BJ (cell line): ENCODE measurements around the gene RPUSD3. TPM values are rescaled to one million over a fixed set of nuclear protein-coding genes. Genes with fewer than 3 reads are reported as not detected.

Experiments used
- CTCF ChIA-PET: fragments of 350-600 bp; formaldehyde crosslinking; extraction: SDS; loops from one replicate; lab custom pipeline; 2021; ENCODE audit warnings: antibody characterized with exemption, inconsistent platforms; lab: Yijun Ruan, JAX
- POLR2A ChIA-PET: fragments of 300-600 bp; sonication (Branson Sonifier 250); formaldehyde crosslinking; extraction: SDS; loops from one replicate; lab custom pipeline; 2021; ENCODE audit warnings: antibody characterized with exemption; lab: Charles Lee
- DNase-seq: peaks from one replicate; pipeline ENCODE4 v3.0.0-alpha.2; 2011; ENCODE audit warnings: low read depth
- H3K27me3 ChIP-seq: 2 replicates; pipeline ENCODE4 v1.6.0; 2011; ENCODE audit warnings: low read length; ENCODE audit not compliant: control insufficient read depth, insufficient read depth
- H3K36me3 ChIP-seq: 2 replicates; pipeline ENCODE4 v1.5.1; 2011; ENCODE audit warnings: low read length; ENCODE audit not compliant: control insufficient read depth, insufficient read depth
- H3K4me3 ChIP-seq: 2 replicates; pipeline ENCODE4 v1.5.1; 2011; ENCODE audit warnings: low read depth, mild to moderate bottlenecking, control low read depth, low read length
- CTCF ChIP-seq: IDR thresholded peaks from 2 replicates; pipeline ENCODE4 v1.5.1; 2011; ENCODE audit warnings: low read depth, mild to moderate bottlenecking, control low read depth, inconsistent platforms, low read length, moderate library complexity; ENCODE audit not compliant: insufficient read depth
- polyA plus RNA-seq: library from polyadenylated mRNA; depleted of rRNA; stranded (reverse); fragments of >200 nt; gene quantifications from 2 replicates; pipeline ENCODE4 v1.2.3, GENCODE V29; 2011

RPUSD3 gene
- polyA plus RNA-seq, 1 experiment = 44.9 TPM

GRCh38 chr3:9820543-9820942 lies 23.3 kb downstream of the RPUSD3 start:
- DNase-seq = no peak
- no peaks in the 10 kb centered on the region for H3K27me3 ChIP-seq
- ChIA-PET POLR2A (no interaction called here), CTCF (no interaction called here)
- H3K36me3 ChIP-seq = peaks cover 3% of the 10 kb centered on the region
- TF ChIP-seq CTCF = no peak
- no peak overlapping the region for H3K4me3 ChIP-seq

- CTCF ChIA-PET = interaction anchor here (1.5 kb wide), 1 partner anchor 114 kb away, joined by 4 read pairs; the partner anchor contains the start of gene CRELD1
- no peak for DNase-seq
- H3K4me3 ChIP-seq = no peak overlapping the region
- POLR2A ChIA-PET = no interaction called here
- peaks cover 3% of the 10 kb centered on the region for H3K36me3 ChIP-seq
- no peaks in the 10 kb centered on the region for H3K27me3 ChIP-seq
- no peak for TF ChIP-seq CTCF
Measured at GRCh38 chr3:9818666-9819335, 25.0 kb downstream of the RPUSD3 start.

GRCh38 chr3:9817436-9817835 lies 26.4 kb downstream of the RPUSD3 start:
- TF ChIP-seq CTCF = no peak
- no peak for DNase-seq
- Histone ChIP-seq H3K36me3 (peaks cover 7% of the 10 kb centered on the region), H3K27me3 (no peaks in the 10 kb centered on the region), H3K4me3 (no peak overlapping the region)
- POLR2A ChIA-PET = no interaction called here
- CTCF ChIA-PET = no interaction called here

GRCh38 chr3:9815986-9816385 lies 27.8 kb downstream of the RPUSD3 start:
- DNase-seq = no peak
- CTCF ChIA-PET = no interaction called here
- H3K4me3 ChIP-seq = no peak overlapping the region
- peaks cover 7% of the 10 kb centered on the region for H3K36me3 ChIP-seq
- no peaks in the 10 kb centered on the region for H3K27me3 ChIP-seq
- POLR2A ChIA-PET = no interaction called here
- no peak for TF ChIP-seq CTCF

GRCh38 chr3:9812870-9813483 lies 30.8 kb downstream of the RPUSD3 start:
- Histone ChIP-seq H3K36me3 (peaks cover 5% of the 10 kb centered on the region), H3K4me3 (no peak overlapping the region), H3K27me3 (no peaks in the 10 kb centered on the region)
- no peak for TF ChIP-seq CTCF
- no peak for DNase-seq
- POLR2A ChIA-PET = no interaction called here
- CTCF ChIA-PET = interaction anchor here (0.6 to 1.5 kb wide), 4 partner anchors 15 to 113 kb away, joined by 3 to 4 read pairs (median 3); no protein-coding TSS in a partner anchor
